Activated T-cell treated with anti-CD3 and anti-CD28 coated beads, Interleukin-2, amount 50 U/mL, for 1 hour (primary cell): ENCODE results near the gene MRPL36.

Experiments
- DNase-seq: peaks from one replicate; pipeline ENCODE4 v3.0.0-alpha.2; 2020

The MRPL36 gene

GRCh38 chr5:1762883-1763547, 36.6 kb downstream of the MRPL36 start:
- peak; percentile 7 for DNase-seq

GRCh38 chr5:1762121-1762882, 37.3 kb downstream of the MRPL36 start:
- DNase-seq: no peak

- peak; percentile 14 for DNase-seq
Observed at GRCh38 chr5:1761453-1761755, 38.2 kb downstream of the MRPL36 start.

GRCh38 chr5:1760656-1761452, 38.8 kb downstream of the MRPL36 start:
- DNase-seq: peak; percentile 9

GRCh38 chr5:1760231-1760630, 39.4 kb downstream of the MRPL36 start:
- DNase-seq: no peak

- DNase-seq: peak; percentile 4
Observed at GRCh38 chr5:1759378-1759970, 40.2 kb downstream of the MRPL36 start.

- DNase-seq: no peak
Observed at GRCh38 chr5:1758574-1758973, 41.1 kb downstream of the MRPL36 start.

GRCh38 chr5:1757511-1757910, 42.1 kb downstream of the MRPL36 start:
- DNase-seq: peak; percentile 5

- DNase-seq: no peak
Observed at GRCh38 chr5:1756481-1756880, 43.2 kb downstream of the MRPL36 start.

GRCh38 chr5:1755321-1755949, 44.2 kb downstream of the MRPL36 start:
- DNase-seq: peak; percentile 4

- DNase-seq: peak; percentile 5
Observed at GRCh38 chr5:1754531-1755220, 45.0 kb downstream of the MRPL36 start.

GRCh38 chr5:1753490-1753889, 46.1 kb downstream of the MRPL36 start:
- DNase-seq: no peak

- no peak for DNase-seq
Observed at GRCh38 chr5:1752881-1753280, 46.8 kb downstream of the MRPL36 start.

- no peak for DNase-seq
Observed at GRCh38 chr5:1751864-1752822, 47.5 kb downstream of the MRPL36 start.

GRCh38 chr5:1751026-1751863, 48.4 kb downstream of the MRPL36 start:
- DNase-seq: no peak

GRCh38 chr5:1750469-1750868, 49.2 kb downstream of the MRPL36 start:
- DNase-seq: no peak

- DNase-seq: no peak
Observed at GRCh38 chr5:1749346-1750124, 50.1 kb downstream of the MRPL36 start.

GRCh38 chr5:1748845-1749244, 50.8 kb downstream of the MRPL36 start:
- no peak for DNase-seq
